ENCODE data around the gene CAPZB.

CAPZB gene

DNA sequence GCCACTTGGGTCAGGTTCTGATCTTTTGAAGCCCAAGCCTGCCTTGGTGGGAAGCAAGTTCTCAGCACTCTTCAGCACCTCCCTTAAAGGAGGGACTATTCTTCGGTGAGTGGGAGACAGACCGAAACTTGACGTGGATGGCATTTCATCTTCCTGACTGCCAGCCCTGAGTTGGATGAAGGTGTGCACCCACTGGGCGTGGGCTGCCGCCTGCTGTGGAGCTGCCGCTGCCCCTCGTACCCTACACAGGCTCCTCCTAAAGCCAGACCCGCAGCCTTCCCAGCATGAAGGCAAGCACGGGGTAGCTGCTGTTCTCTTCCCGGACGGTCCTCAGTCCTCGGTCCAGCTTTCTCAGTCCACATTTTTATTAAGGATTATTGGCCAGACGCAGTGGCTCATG lies 89.1 kb downstream of the CAPZB start:
- no peak for DNase-seq (ENCODE audit: low read depth)
- H3K4me3 ChIP-seq (ENCODE audit: low read depth, low read length), result no peak overlapping the region
- TF ChIP-seq MYC (IDR thresholded peaks at IDR 0.05; ENCODE audit: low read depth, low read length) (no peak), POLR2A (IDR thresholded peaks at IDR 0.05; ENCODE audit: extremely low read depth, insufficient read length) (no peak)
- TF ChIP-seq, protein P1, sequence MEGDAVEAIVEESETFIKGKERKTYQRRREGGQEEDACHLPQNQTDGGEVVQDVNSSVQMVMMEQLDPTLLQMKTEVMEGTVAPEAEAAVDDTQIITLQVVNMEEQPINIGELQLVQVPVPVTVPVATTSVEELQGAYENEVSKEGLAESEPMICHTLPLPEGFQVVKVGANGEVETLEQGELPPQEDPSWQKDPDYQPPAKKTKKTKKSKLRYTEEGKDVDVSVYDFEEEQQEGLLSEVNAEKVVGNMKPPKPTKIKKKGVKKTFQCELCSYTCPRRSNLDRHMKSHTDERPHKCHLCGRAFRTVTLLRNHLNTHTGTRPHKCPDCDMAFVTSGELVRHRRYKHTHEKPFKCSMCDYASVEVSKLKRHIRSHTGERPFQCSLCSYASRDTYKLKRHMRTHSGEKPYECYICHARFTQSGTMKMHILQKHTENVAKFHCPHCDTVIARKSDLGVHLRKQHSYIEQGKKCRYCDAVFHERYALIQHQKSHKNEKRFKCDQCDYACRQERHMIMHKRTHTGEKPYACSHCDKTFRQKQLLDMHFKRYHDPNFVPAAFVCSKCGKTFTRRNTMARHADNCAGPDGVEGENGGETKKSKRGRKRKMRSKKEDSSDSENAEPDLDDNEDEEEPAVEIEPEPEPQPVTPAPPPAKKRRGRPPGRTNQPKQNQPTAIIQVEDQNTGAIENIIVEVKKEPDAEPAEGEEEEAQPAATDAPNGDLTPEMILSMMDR (IDR thresholded peaks at IDR 0.05; ENCODE audit: low read depth, low read length), result no peak
- TF ChIP-seq, protein P2, sequence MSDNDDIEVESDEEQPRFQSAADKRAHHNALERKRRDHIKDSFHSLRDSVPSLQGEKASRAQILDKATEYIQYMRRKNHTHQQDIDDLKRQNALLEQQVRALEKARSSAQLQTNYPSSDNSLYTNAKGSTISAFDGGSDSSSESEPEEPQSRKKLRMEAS (IDR thresholded peaks at IDR 0.05; ENCODE audit: low read depth, low read length), result no peak

DNA sequence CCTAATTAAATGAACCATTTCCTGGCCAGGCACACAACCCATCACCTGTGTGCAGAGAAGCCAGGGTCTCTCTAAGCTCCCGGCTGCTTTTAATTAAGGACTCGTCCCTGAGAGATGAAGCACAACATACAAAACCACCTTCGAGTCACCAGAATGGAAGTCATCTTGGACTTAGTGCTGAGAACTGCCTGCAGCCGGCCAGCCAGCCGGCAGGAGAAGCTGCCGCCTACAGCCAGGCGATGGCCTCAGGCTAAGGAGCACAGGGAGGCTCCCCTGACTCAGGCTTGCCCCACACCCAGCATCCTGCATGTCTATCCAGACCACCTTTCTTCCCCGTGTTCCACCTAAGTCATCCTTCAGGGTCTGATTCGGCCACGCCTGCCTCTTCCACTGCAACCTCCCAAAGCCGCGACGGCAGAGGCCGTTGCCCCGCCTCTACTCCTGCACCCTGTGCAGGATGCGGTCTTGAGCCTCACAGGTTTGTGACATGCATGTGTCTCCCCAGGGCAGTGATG lies 89.6 kb downstream of the CAPZB start:
- TF ChIP-seq MYC (IDR thresholded peaks at IDR 0.05; ENCODE audit: low read depth, low read length) (no peak), POLR2A (IDR thresholded peaks at IDR 0.05; ENCODE audit: extremely low read depth, insufficient read length) (no peak)
- TF ChIP-seq, protein P2 (IDR thresholded peaks at IDR 0.05; ENCODE audit: low read depth, low read length), result no peak
- TF ChIP-seq, protein P1 (IDR thresholded peaks at IDR 0.05; ENCODE audit: low read depth, low read length), result no peak
- H3K4me3 ChIP-seq (ENCODE audit: low read depth, low read length), result no peak overlapping the region
- no peak for DNase-seq (ENCODE audit: low read depth)

DNA sequence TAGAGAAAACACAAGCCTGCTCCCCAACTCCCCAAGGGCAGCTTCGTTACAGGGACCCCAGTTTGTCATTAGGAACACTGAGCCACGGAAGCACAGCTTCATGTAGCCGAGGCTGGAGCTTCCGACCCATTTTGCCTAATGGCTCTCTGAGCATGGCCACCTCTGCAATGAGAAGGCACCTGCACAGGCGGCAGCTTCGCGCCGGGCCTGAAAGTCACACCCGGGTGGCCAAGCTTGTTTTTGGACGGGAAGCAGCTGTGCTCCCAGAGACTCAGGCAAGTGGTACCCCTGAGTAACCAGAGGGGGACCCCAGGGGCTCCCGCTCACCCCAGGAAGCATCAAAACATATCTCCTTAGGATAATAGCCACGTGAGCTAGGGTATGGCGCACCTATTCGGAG lies 92.3 kb downstream of the CAPZB start:
- no peak overlapping the region for H3K4me3 ChIP-seq (ENCODE audit: low read depth, low read length)
- TF ChIP-seq, protein P2 (IDR thresholded peaks at IDR 0.05; ENCODE audit: low read depth, low read length), result no peak
- TF ChIP-seq MYC (IDR thresholded peaks at IDR 0.05; ENCODE audit: low read depth, low read length) (no peak), POLR2A (IDR thresholded peaks at IDR 0.05; ENCODE audit: extremely low read depth, insufficient read length) (no peak)
- TF ChIP-seq, protein P1 (IDR thresholded peaks at IDR 0.05; ENCODE audit: low read depth, low read length), result no peak
- DNase-seq (ENCODE audit: low read depth), result no peak

DNA sequence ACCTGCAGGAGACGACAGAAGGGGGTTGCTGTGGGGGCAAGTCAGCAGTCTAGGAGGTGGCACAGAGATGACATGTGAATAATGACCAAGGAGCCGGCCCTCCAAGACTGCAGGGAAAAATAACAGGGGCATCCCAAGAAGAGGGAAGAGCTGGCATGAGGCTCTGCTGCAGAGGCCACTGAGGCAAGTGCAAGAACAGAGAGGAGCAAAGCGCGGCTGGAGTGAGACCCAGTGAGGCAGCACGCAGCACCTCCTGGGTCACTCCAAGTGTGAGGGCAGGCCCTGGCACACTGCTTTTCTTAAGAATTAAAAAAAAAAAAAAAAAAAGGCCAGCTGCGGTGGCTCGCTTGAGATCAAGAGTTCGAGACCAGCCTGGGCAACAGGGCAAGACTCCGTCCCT lies 93.1 kb downstream of the CAPZB start:
- TF ChIP-seq, protein P2 (IDR thresholded peaks at IDR 0.05; ENCODE audit: low read depth, low read length), result no peak
- TF ChIP-seq MYC (IDR thresholded peaks at IDR 0.05; ENCODE audit: low read depth, low read length), result no peak
- TF ChIP-seq, protein P1 (IDR thresholded peaks at IDR 0.05; ENCODE audit: low read depth, low read length), result no peak
- no peak for TF ChIP-seq POLR2A (IDR thresholded peaks at IDR 0.05; ENCODE audit: extremely low read depth, insufficient read length)
- DNase-seq (ENCODE audit: low read depth), result no peak
- no peak overlapping the region for H3K4me3 ChIP-seq (ENCODE audit: low read depth, low read length)

DNA sequence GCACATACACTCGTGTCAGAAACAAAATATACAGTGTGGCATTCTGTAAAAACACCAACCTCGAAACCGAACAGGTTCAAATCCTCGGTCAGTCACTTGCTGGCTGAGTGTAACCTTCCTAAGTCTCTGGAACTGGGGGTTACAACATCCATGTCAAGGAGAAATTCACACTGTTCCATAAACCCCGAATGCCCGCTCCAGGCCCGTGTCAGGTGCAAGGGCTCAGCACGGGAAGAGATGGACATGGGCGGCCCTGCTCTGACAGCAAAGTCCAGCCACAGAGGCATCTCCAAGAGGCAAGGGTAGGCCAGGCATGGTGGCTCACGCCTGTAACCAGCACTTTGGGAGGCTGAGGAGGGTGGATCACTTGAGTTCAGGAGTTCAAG lies 93.8 kb downstream of the CAPZB start:
- H3K4me3 ChIP-seq (ENCODE audit: low read depth, low read length), result no peak overlapping the region
- TF ChIP-seq, protein P1 (IDR thresholded peaks at IDR 0.05; ENCODE audit: low read depth, low read length), result no peak
- TF ChIP-seq MYC (IDR thresholded peaks at IDR 0.05; ENCODE audit: low read depth, low read length) (no peak), POLR2A (IDR thresholded peaks at IDR 0.05; ENCODE audit: extremely low read depth, insufficient read length) (no peak)
- TF ChIP-seq, protein P2 (IDR thresholded peaks at IDR 0.05; ENCODE audit: low read depth, low read length), result no peak
- DNase-seq (ENCODE audit: low read depth), result no peak

Measured in NB4 (cell line).